K562 (cell line): ENCODE results near the gene LMO7. TPM values are rescaled to one million over a fixed set of nuclear protein-coding genes. Genes with fewer than 3 reads are reported as not detected.
"Not testable (repeated sequence)": the region's sequence is repeated elsewhere in the genome, so short reads cannot be mapped to it uniquely, and the experiment has no call there.

Experiments used
- ATAC-seq: fragments of 200-7000 bp; cut with Tn5 transposase; 3 replicates; pipeline ENCODE4 v1.9.1; 2020; ENCODE audit warnings: moderate library complexity
- BruUV-seq: library from RNA; stranded (reverse); fragments of 400-500 nt; replicated peaks from 2 replicates; lab custom pipeline; 2021; lab: Mats Ljungman, UMichigan
- CTCF ChIA-PET: fragments of 300-600 bp; formaldehyde crosslinking; extraction: SDS; loops from one replicate; lab custom pipeline; 2021; ENCODE audit warnings: low intra/inter-chr PET ratio; lab: Yijun Ruan, JAX
- POLR2A ChIA-PET: fragments of 300-600, 350-650 bp; sonication (Branson Sonifier 250); formaldehyde crosslinking; extraction: SDS; loops from one replicate; lab custom pipeline; 2021; ENCODE audit warnings: antibody characterized with exemption, inconsistent platforms; lab: Yijun Ruan, JAX
- DNase-seq, 4 experiments: peaks; one replicate each; pipeline versions ENCODE4 v3.0.0 to v3.0.0-alpha.2; 2011 to 2018; ENCODE audit warnings: low spot score in 3 of 4, mixed read lengths in 3 of 4; ENCODE audit errors: extremely low read depth in 1 of 4
- FAIRE-seq: peaks from 2 replicates; lab custom pipeline; 2011; peaks lifted over from hg19 to GRCh38; lab: Jason Lieb, UNC
- H2AFZ ChIP-seq: 2 replicates; pipeline ENCODE4 v1.6.0; 2011; ENCODE audit warnings: low read depth, low read length, control low read depth, inconsistent platforms
- H3K27ac ChIP-seq: fragments of 200-600 bp; 3 replicates; pipeline ENCODE4 v1.8.0; 2011; ENCODE audit warnings: low read depth, mild to moderate bottlenecking, control low read depth, inconsistent platforms, low read length, moderate library complexity, mixed read lengths; ENCODE audit errors: extremely low read depth
- H3K27me3 ChIP-seq, 2 experiments: fragments of 300-600 bp in 1 of 2; 2 replicates in 1 of 2; 3 replicates in 1 of 2; pipeline versions ENCODE4 v1.6.0 to v1.8.0; 2011; ENCODE audit warnings: inconsistent platforms in 2 of 2, low read length in 2 of 2, mild to moderate bottlenecking in 1 of 2, mixed read lengths in 1 of 2, moderate library complexity in 1 of 2; ENCODE audit not compliant: control insufficient read depth in 2 of 2, insufficient read depth in 2 of 2
- H3K36me3 ChIP-seq: fragments of 300-600 bp; 3 replicates; pipeline ENCODE4 v1.8.0; 2011; ENCODE audit warnings: mild to moderate bottlenecking, low read length, inconsistent platforms; ENCODE audit not compliant: control insufficient read depth, insufficient read depth
- H3K4me1 ChIP-seq, 2 experiments: fragments of 200-600 bp in 1 of 2; replicated peaks in 1 of 2; 2 replicates in 1 of 2; 3 replicates in 1 of 2; pipeline versions ENCODE4 v1.5.1 to v1.8.0; 2011; ENCODE audit warnings: inconsistent platforms in 2 of 2, low read length in 2 of 2, mild to moderate bottlenecking in 1 of 2, mixed read lengths in 1 of 2, moderate library complexity in 1 of 2; ENCODE audit not compliant: control insufficient read depth in 2 of 2, insufficient read depth in 2 of 2
- H3K4me2 ChIP-seq: 2 replicates; pipeline ENCODE4 v1.6.1; 2011; ENCODE audit warnings: low read length, control low read depth, inconsistent platforms, mixed read lengths; ENCODE audit not compliant: insufficient read depth
- H3K4me3 ChIP-seq: fragments of 200-600 bp; sonication (generic), shearing (Covaris generic); 2 replicates; pipeline ENCODE4 v1.5.1; 2016; ENCODE audit warnings: control low read depth, inconsistent platforms
- H3K79me2 ChIP-seq: fragments of 200-600 bp; 3 replicates; pipeline ENCODE4 v1.8.0; 2011; ENCODE audit warnings: low read length, inconsistent platforms; ENCODE audit not compliant: control insufficient read depth, insufficient read depth
- H3K9ac ChIP-seq, 2 experiments: 2 replicates each; pipeline versions ENCODE4 v1.6.0 to v1.6.1; 2011; ENCODE audit warnings: low read depth in 2 of 2, low read length in 2 of 2, control low read depth in 1 of 2, inconsistent platforms in 1 of 2, mild to moderate bottlenecking in 1 of 2, mixed read lengths in 1 of 2; ENCODE audit not compliant: insufficient read depth in 1 of 2
- H3K9me1 ChIP-seq: one replicate; pipeline ENCODE4 v1.6.0; 2011; ENCODE audit warnings: inconsistent platforms, mild to moderate bottlenecking, low read length, moderate library complexity; ENCODE audit not compliant: control insufficient read depth, insufficient read depth
- H3K9me3 ChIP-seq: replicated peaks from 2 replicates; pipeline ENCODE4 v1.5.1; 2011; ENCODE audit warnings: low read depth, low read length, inconsistent platforms; ENCODE audit not compliant: control insufficient read depth, insufficient read depth
- H4K20me1 ChIP-seq: replicated peaks from 2 replicates; pipeline ENCODE4 v1.6.1; 2011; ENCODE audit warnings: low read length, inconsistent platforms, mixed read lengths; ENCODE audit not compliant: control insufficient read depth, insufficient read depth
- ARHGAP35 ChIP-seq: fragments of 450-650 bp; IDR thresholded peaks from 2 replicates; pipeline ENCODE4 v1.6.1; 2018; ENCODE audit not compliant: partially characterized antibody
- CTCF ChIP-seq, 3 experiments: IDR thresholded peaks in 2 of 3; conservative IDR thresholded peaks in 1 of 3; 2 replicates each; pipeline ENCODE4 v1.5.1; 2011 to 2012; ENCODE audit warnings: low read length in 3 of 3, mild to moderate bottlenecking in 3 of 3, control low read depth in 2 of 3, improper control_type of control experiment in 1 of 3, inconsistent platforms in 1 of 3, low read depth in 1 of 3, mixed read lengths in 1 of 3, moderate library complexity in 1 of 3; ENCODE audit not compliant: insufficient read depth in 2 of 3
- NFIX ChIP-seq: fragments of 250-450 bp; sonication (Bioruptor Pico); IDR thresholded peaks from 2 replicates; pipeline ENCODE4 v1.4.0; 2020; ENCODE audit warnings: low read depth, mild to moderate bottlenecking, moderate library complexity
- PTTG1 ChIP-seq: fragments of 450-650 bp; IDR thresholded peaks from 2 replicates; pipeline ENCODE4 v1.6.1; 2016; ENCODE audit warnings: low read depth, mild to moderate bottlenecking, missing genetic modification characterization, missing compliant biosample characterization
- ZKSCAN8 ChIP-seq: fragments of 200-800 bp; sonication (Bioruptor generic); IDR thresholded peaks from 2 replicates; pipeline ENCODE4 v1.6.1; 2016; ENCODE audit warnings: missing genetic modification characterization, missing compliant biosample characterization
- ZNF280A ChIP-seq: fragments of 450-650 bp; IDR thresholded peaks from 2 replicates; pipeline ENCODE4 v1.6.1; 2018; ENCODE audit warnings: mild to moderate bottlenecking, low read depth; ENCODE audit not compliant: partially characterized antibody
- ZNF282 ChIP-seq: sonication (generic); formaldehyde crosslinking; IDR thresholded peaks from 2 replicates; pipeline ENCODE4 v1.8.1; 2023; ENCODE audit warnings: missing genetic modification reagents
- ZNF76 ChIP-seq: fragments of 250-450 bp; sonication (Bioruptor Pico); IDR thresholded peaks from 2 replicates; pipeline ENCODE4 v1.4.0; 2020; ENCODE audit warnings: mild to moderate bottlenecking, moderate library complexity, borderline replicate concordance
- WGBS: fragments of 100-300 bp; shearing (Covaris generic); methylation state at CpG from one replicate; pipeline ENCODE4 v1.1.6; 2016; ENCODE audit warnings: low coverage, mixed read lengths; ENCODE audit not compliant: insufficient coverage; ENCODE audit errors: missing lambda C conversion rate; 5-methylcytosine and 5-hydroxymethylcytosine counted together
- in situ Hi-C: fragments of 300-500 bp; cut with MboI; formaldehyde crosslinking; loops from 4 replicates; pipeline ENCODE4 v1.15.0; 2018; ENCODE audit warnings: inconsistent platforms, mixed read lengths
- intact Hi-C: fragments of 100-400 bp; cut with micrococcal nuclease; formaldehyde crosslinking; loops from 2 replicates; pipeline ENCODE4 v1.14.2; 2022
- polyA plus RNA-seq, 8 experiments: library from polyadenylated mRNA; depleted of rRNA in 4 of 8; stranded (reverse) in 5 of 8; unstranded in 3 of 8; fragments of >200 nt; fragmentation: Nextera tagmentation in 2 of 8; fragmentation: Illumina TruSeq in 1 of 8; extraction: Ambion mirVana in 2 of 8; extraction: Trizol in 1 of 8; gene quantifications; 2 replicates each; pipeline versions ENCODE4 v1.2.1 to v1.2.3, GENCODE V29; 2011 to 2014; ENCODE audit warnings: inconsistent platforms in 1 of 8, missing spikeins in 1 of 8
- total RNA-seq, 7 experiments: library from RNA; depleted of rRNA in 6 of 7; stranded (reverse); fragments of >200 nt in 6 of 7; fragmentation: Illumina TruSeq in 2 of 7; extraction: Trizol in 2 of 7; gene quantifications; 2 replicates each; pipeline versions ENCODE4 v1.2.1 to v1.2.3, GENCODE V29; 2011 to 2021; ENCODE audit warnings: low replicate concordance in 1 of 7

The LMO7 gene
- total and polyA plus RNA-seq, 9 of the 15 experiments (the other 6 are each of a cell fraction or from before 2014, with no cell fraction given) = 0.42 to 4.3 (median 1.7) TPM

DNA sequence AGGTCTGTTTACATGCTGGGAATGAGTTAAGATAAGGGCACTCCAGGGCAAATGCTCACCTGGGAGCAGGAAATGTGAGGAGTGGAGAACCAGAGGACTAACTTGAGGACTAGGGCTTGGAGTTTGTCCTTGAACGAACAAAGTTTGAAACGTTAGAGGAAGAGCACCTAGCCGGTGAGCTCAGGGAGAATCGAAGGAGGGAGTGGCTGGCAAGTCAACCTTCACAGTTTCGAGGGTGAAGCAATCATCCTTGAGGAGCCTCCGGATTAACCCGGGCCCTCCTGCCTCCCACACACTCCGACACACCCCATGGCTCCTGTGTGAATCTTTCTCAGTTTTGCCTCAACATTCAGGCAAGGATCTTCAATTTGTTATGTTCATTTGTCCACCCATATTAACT, 58.6 kb downstream of the LMO7 start (continued):
- TF ChIP-seq NFIX (CRISPR knock-in tag) (no peak), ZNF76 (CRISPR knock-in tag) (no peak), PTTG1 (tag) (no peak), ARHGAP35 (no peak), ZNF282 (no peak), ZNF280A (no peak), ZKSCAN8 (CRISPR knock-in tag) (no peak)

DNA sequence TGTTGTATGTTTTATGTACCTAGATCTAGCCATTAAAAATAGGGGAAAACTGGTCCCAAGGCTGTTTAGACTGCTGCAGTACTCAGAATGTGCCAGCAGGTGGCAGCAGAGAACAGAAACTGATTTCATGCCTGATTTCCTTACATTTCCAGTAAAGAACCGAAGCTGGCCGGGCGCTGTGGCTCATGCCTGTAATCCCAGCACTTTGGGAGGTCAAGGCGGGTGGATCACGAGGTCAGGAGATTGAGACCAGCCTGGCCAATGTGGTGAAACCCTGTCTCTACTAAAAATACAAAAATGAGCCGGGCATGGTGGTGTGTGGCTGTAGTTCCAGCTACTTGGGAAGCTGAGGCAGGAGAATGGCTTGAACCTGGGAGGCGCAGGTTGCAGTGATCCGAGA, 59.8 kb downstream of the LMO7 start:
- POLR2A ChIA-PET = interaction anchor here (0.5 to 0.7 kb wide), 3 partner anchors 12 to 1634 kb away, joined by 3 to 5 read pairs (median 3); no protein-coding TSS in a partner anchor
- not testable (repeated sequence) for H3K9me1 ChIP-seq, H2AFZ ChIP-seq, H3K27me3 ChIP-seq, BruUV-seq, H3K27ac ChIP-seq, H3K4me1 ChIP-seq, H4K20me1 ChIP-seq, H3K4me2 ChIP-seq, H3K9me3 ChIP-seq, H3K9ac ChIP-seq, H3K4me3 ChIP-seq, H3K79me2 ChIP-seq, H3K36me3 ChIP-seq
- WGBS = 34% methylated on average over 4 of the region's 8 CpGs
- ATAC-seq (peak; percentile 73), FAIRE-seq (peak; percentile 84), DNase-seq (peak; percentile 30 to 66 (median 37))
- intact Hi-C loops = loop anchor here (1.0 to 10.0 kb wide), 5 partner anchors 106 to 1207 kb away; no protein-coding TSS in a partner anchor
- CTCF ChIA-PET = interaction anchor here (1.9 kb wide), 1 partner anchor 777 kb away, joined by 9 read pairs; no protein-coding TSS in a partner anchor
- in situ Hi-C loops = loop anchor here (10.0 to 25.0 kb wide), 2 partner anchors 779 to 1216 kb away; no protein-coding TSS in a partner anchor
- TF ChIP-seq CTCF (IDR thresholded peaks at IDR 0.05 in 2 of 3, conservative IDR thresholded peaks at IDR 0.05 in 1 of 3; ENCODE audit: insufficient read depth in 2 of 3, low read depth in 1 of 3, low read length in 3 of 3) = peak; percentile 59 to 72 (median 70)
